Activated CD4-positive, CD25-positive, alpha-beta regulatory T cell treated with anti-CD3 and anti-CD28 coated beads, Interleukin-2, amount 50 U/mL, for 24 hours (primary cell): ENCODE data around the gene MTMR10.

Experiments used
- ATAC-seq, 2 donors: fragments of 150-1000 bp; cut with Tn5 transposase; one replicate each; pipeline ENCODE4 v1.10.0; 2021; ENCODE audit warnings: mild to moderate bottlenecking in 1 of 2, moderate library complexity in 1 of 2

The MTMR10 gene

DNA sequence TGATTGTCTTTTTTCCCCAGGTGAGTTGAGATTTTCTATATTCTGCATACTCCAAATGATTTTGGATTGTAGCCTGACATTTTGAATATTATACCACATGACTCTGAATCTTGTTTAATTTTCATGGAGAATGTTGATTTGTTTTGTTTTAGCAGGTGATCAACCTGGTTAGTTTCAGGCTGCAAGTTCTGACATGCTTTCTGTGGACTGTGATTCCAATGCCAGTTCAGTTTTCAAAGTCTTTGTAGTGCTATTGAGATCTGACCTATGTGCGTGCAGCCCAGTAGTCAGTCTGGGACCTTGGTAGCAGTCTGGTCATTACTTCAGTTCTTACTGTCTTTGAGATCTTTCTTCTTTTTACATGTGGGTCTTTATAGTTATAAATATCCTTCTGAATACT is 18.6 kb upstream of the MTMR10 start:
- no peak for ATAC-seq

GRCh38 chr15:31005660-31006059 is 14.2 kb upstream of the MTMR10 start:
- ATAC-seq, result no peak

DNA sequence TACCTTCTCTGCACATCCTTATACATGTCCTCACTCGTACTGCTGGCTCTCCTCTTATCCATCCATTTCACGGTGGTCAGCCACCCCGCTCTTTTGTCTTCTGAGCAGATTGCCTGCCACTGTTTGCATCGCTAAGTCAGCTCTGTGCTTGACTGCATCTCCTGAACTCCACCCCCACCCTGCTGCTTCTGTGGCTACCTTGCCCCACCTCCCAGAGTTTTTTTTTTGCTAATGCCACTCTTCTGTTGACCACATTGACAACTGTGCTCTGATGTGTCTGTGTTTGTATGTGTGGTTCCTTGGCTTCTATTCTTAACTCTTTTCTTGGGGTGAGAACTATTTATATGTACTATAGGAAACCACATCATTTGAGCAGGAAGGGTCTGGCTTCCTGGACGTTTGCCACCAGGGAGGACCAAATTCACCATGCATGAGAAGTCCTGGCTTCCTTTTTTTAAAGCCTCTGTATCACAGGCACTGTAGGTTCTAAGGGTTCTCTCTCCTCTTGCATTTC is 12.8 kb upstream of the MTMR10 start:
- ATAC-seq, result peak in 1 of 2 donors; percentile 27

GRCh38 chr15:31001702-31002101 is 10.3 kb upstream of the MTMR10 start:
- ATAC-seq, result no peak

DNA sequence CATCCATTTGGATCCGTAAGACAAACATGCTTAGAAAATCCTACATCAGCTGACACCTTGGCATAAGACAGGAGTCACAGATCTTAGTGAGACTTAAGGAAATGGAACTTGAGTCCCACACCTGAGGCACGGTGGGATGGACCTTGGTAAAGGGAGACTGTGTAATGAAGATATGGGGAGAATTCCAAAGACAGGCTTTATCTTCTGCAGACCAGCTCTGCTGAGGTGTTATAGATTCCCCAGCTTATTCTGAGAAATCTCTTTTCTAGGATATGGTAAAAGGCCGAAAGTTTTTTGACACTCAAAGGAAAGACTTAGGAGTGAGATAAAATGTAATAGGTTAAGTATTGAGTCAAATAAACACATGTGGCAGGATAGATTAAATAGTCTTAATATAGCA is 8.3 kb upstream of the MTMR10 start:
- ATAC-seq, result no peak

- no peak for ATAC-seq
These were observed 5.8 kb upstream of the MTMR10 start for GRCh38 chr15:30997270-30997669.

DNA sequence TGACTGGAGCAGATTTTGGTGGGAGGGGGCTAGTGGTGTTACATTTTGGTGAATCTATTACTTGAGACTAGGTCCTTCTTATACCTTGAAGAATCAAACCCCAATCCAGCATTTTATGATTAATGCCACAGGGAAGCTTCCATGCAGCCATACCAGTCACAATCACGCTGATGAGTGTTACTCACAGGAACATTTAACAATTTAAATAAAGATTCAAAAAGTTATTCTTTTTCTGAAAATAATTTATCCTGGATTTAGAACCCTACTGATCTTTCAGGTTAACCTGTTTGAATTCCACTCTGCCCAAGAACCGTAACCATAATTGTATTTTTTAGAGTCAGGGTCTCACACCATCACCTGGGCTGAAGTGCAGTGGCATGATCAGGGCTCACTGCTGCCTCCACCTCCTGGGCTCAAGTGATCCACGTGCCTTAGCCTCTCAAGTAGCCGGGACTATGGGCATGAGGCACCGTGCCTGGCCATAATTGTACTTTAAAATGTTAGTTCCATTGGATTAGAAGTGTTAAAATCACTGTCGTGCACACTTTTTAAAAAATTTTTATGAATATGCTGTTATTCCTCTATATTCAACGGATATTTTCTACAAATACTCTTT is 929 bp upstream of the MTMR10 start:
- no peak for ATAC-seq

DNA sequence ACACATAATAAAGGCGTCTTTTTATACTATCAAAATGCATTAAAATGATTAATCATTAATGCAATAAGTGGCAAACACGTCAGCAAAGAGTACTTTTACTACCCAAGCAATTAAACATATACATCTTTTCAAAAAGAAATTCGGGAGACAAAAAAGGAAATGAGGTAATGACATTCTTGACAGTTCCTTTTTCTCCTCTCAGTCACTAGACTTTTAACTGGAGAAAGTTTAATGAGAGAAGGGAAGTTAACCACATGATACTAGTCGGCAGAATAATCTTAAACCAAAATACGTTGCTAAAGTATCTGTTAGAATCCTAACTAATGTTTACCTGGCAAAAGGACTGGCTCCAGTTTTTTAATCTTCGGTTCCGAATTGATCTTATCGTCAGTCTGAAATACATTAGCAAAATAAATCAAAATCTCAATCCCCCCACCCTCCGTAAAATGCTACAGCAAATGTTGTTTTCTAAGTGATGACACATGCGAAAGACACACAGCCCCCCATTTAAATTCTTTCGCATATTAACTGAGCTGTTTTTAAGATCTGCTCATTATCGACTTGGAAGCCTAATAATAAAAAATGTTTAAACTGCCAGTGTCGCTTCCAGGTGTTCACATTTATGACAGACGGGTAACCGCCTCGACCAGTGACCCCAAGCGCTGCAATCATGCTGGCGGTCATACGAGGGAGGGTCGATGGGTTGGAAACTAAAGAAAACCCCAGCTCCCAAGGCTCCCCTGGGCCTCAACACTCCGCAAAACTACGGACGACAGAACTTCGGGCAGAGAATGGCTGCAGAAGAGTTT is 778 bp downstream of the MTMR10 start:
- ATAC-seq, result peak; percentile 1 to 2

DNA sequence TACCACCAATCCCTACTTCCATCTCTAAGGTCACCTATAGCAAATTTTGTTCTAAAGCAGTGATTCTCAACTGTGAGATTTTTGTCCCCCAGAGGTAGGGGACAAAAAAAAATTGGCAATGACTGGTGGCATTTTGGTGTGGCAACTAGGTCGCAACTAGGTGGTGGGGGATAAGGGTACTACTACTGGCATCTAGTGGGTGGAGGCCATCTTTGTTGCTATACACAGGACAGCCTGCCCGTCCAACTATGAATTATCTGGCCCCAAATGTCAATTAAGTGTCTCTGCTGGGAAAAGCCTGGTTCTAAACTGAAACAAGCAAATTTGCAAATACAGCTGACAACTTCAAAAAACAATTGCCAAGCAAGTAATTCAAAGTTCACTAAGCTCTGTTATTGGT is 1.4 kb downstream of the MTMR10 start:
- no peak for ATAC-seq

DNA sequence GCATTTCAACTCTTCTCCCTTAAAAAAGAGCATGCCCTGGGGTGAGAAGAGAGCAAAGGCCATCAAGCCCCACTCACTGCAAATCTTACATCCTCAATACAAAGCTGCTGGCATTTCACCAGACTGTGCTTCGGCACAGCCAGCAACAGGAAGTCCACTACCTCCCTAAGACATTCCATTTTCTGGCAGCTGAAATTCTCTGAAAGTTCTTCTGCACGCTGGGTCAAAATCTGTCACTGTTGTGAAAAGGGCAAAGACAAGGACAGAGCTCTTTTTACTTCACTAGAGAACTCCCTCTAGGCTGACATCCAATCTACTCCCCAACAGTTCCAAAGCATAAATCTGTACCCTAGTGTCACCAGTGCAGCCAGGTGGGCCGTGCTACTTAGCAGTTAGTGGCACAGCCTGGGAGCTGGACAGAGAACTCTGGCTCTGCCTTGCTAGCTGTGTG is 6.3 kb downstream of the MTMR10 start:
- no peak for ATAC-seq

- ATAC-seq, result no peak
These were observed 6.9 kb downstream of the MTMR10 start for GRCh38 chr15:30984542-30984941.

DNA sequence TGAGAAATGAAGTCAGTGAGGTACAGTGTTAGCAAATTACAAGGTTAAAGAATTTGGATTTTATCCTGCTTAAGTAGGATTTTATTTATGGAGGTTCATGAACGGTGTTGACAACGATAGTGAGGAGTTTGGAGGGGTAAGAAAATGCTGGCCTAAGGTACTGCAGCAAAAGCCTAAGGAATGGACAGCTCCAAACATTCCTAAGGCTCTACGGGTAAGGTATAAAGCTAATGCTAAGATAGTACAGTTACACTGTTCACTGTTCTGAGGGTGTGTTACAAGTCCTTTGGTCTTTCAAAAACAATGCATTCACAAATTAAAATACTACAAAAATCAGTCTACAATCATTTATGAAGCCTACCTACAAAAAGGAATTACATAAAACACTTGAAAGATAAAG is 7.3 kb downstream of the MTMR10 start:
- no peak for ATAC-seq

- ATAC-seq, result no peak
These were observed 12.0 kb downstream of the MTMR10 start for GRCh38 chr15:30979457-30979856.

DNA sequence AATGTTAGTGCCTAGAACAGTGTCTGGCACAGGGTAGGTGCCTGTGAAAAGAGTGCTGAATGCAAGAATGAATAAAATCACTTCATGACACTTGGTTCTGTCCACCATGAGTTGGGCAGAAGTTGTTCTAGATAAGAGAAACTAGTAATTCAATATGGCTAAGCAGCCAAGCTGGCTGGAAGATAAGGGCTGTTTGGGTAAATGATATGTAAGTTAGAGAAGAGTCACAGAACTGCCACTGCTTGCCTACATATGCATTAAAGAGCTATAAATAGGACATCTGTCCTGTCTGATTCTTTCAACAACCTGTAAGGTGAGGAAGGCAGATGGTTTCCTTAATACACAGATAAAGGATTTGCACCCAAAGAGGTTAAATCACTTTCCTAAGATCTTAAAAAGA is 13.1 kb downstream of the MTMR10 start:
- ATAC-seq, result no peak

- no peak for ATAC-seq
These were observed 17.3 kb downstream of the MTMR10 start for GRCh38 chr15:30974112-30974511.

DNA sequence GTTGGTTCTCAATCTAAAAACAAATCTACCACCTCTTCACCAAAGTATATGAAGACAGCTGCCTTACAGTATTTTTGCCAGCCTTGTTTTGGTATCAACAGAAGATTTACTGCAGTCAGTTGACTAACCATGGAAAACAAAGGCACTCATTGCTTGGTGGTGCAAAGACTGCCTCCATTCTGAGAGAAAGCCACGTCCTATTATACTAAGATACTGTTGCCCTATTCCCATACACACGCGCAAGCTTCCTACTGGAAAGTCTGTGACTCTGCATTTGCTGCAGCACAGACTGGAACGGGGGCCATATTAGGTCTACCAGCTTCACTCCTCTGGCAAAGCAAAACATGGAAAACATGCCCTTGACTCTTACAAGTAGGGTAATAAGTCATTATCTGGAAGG is 18.0 kb downstream of the MTMR10 start:
- no peak for ATAC-seq

GRCh38 chr15:30969724-30970123 is 21.7 kb downstream of the MTMR10 start:
- no peak for ATAC-seq

DNA sequence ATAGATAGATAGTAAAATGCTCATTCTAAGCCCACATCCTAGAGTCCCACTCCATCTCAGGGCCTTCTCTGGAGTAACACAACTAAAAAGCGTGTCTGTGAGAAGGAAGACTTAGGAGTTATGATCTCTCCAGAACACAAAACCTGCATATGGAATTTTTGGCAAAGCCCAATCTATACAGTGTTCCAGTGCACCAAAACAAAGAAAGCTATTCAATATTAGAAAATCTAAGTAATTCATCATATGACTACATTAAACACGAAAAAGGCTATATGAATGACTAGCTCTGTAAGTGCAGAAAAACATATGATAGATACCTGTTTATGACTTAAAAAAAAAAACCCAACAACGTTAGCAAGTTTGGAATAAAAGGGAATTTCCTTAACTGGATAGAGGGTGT is 27.7 kb downstream of the MTMR10 start:
- no peak for ATAC-seq

DNA sequence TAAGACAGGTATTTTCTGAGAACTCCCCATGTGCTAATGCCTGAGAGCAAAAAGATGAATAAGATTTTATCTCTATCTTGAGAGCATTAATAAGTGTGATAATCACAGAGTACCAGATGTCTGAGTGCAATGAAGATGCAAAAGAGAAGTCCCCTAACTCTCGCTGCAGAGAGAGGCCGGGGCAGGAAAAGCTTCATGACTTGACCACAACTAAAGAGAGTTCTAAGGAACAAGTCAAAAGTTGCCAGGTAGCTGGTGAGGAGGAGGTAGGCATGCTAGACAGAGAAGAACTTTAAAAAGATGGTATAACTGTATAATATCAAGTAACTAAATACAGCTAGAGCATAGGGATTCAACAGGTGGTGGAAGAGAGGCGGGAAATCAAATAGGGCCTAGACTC is 28.8 kb downstream of the MTMR10 start:
- no peak for ATAC-seq

DNA sequence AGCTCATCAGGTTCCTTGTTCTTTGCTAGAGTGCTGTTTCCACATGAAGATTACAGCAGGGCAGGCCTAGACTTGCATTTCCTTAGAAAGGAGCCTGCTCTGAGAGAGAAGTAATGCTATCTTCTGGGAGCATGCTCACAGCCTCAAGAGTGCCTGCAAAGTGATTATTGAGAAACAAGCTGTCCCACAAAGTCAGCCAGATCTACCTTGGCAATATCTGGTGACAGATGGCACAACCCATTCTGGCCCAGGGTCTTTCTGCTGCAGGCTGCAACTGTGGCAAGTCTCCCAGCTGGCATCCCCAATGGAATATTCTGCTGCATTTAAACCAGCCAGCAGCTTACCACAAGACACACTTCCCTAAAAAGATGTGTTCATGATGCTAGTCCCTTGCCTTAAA is 29.3 kb downstream of the MTMR10 start:
- ATAC-seq, result no peak

GRCh38 chr15:30958219-30958618 is 33.2 kb downstream of the MTMR10 start:
- ATAC-seq, result no peak

- ATAC-seq, result no peak
These were observed 35.0 kb downstream of the MTMR10 start for GRCh38 chr15:30956216-30957124.

DNA sequence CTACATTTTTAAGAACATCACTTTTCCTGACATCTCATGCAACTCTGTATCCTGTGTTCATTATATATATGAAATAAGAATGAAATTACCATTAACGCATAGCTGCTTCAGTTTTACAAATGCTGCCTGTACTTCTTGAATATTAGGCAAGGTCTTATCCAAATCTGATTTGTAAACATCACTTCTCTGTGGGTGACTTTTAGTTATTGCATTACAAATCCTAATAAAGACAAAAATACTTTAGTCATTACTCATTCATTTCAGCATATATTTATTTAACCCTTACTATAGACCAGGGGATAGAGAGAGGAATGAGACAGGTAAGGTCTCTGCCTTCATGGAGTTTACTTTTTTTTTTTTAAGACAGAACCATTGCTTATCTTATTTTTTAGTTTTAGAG is 36.8 kb downstream of the MTMR10 start:
- ATAC-seq, result no peak
